DMS153 treated with DMSO at 0.1 percent for 48 hours (cell line): Measurements from ENCODE around the gene CAD.

Experiments
- DNase-seq: peaks from one replicate; lab custom pipeline; 2025; ENCODE audit not compliant: unreplicated experiment; lab: John Stamatoyannopoulos, UW

CAD gene

DNA sequence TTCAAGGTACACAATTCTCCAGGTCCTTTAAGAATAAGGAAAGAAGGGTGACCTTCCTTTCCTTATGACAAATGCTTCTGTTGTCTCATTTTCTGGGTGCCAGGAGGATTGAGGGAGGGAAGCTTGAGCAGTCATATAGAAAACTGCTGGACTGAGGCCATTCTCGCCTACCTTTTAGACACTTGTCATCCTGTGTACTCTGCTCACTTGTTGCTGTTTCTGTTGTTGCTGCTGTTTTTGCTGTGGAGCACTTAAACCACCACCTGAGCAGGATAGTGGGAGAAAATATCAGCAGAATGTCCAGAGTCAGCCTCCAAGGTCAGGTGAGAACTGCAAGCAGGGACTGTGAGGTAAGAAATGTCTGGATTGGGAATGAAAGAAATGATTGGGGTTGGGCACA, 60.8 kb downstream of the CAD start:
- DNase-seq, result no peak

DNA sequence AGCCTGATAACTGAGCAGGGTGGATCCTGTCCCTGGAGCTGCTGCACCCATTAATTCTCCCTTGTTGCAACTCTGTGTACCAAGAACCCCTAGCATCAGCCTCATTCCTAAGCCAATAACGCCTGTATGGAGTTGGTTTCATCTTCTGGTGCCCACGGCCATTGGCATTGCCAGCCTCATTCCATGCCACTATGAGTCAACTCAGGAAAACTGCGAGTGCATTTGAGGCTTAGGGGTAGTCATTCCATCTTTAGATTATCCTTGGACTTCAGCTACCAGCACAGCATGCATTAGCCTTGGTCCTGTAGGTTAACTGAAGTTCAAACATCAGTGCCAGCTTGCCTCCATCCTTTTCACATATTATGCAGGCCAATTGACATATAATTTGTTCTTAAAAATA, 63.7 kb downstream of the CAD start:
- DNase-seq, result no peak

DNA sequence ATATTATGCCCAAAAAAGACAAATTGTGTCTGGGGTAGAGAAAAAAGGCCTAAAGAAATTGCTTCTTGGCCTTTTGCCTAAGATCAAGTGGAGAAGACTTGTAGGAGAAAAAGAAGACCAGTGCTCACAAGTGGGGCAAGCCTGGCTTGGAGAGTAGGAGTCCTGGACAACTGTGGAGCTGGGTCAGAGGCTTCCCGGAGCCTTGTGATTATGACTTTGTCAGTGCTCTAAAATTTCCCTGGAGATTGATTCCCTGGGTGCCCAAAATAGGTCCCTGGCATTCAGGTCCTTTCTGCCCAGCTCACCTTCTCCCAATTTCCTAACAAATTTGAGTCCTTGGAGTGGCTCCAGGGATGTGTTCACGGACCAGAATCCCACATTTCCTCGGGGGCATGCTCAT, 64.3 kb downstream of the CAD start:
- no peak for DNase-seq

DNA sequence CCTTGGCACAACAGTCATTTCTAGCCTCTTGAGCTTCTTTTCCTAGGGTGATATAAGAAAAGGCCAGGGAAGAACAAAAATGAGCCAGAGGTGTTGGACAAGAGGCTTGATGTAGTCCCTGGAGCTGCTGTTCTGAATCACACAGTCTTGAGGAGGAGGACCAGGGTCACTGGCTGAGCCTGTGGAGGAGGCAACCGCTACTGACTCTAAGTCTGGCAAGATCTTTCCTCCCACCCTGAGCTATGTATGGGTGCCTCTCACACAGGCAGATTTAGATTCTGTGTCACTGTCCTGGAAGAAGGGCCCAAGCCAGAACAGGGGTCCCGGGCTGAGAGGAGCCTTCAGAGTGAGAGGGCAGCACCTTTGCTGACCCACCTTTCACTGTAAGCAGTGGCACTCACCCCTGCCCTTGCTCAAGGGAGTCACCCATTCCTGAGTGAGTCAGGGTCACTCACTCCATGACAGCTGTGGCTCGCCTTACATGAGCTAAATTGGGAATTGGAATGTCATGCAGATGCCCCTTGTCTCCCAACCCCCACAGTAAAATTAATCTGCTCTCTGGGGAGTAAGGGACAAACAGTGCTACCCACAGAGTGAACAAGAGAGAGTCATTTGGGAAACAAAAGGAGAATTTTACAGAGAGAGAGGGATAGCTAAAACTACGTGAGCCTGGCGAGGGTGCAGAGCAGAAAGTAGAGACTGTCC, 64.8 kb downstream of the CAD start, which contains the start of gene TRIM54:
TSS of gene TRIM54 (plus strand) at position 575 of the 705 bp plus-strand sequence. CDS start 303 bp downstream, outside the sequence.
- DNase-seq, result no peak

DNA sequence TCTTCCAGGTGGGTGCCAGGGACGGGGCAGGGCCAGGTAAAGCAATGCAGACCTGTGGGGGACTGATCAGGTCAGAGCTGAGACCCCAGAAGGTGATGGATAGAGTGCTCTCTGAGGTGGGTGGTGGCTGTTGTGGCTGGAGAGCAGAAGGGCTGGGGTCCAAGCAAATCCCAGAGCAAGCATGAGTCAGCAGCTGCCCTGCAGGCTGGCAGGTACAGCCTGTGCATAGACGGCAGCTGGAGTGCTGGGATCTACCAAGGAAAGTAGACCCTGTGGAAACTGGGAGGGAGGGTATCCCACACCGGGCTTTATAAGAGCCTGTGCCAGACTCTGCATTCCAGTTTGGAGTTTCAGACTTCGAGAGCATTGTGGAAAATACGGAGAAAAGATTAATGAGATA, 65.7 kb downstream of the CAD start:
- DNase-seq, result no peak

DNA sequence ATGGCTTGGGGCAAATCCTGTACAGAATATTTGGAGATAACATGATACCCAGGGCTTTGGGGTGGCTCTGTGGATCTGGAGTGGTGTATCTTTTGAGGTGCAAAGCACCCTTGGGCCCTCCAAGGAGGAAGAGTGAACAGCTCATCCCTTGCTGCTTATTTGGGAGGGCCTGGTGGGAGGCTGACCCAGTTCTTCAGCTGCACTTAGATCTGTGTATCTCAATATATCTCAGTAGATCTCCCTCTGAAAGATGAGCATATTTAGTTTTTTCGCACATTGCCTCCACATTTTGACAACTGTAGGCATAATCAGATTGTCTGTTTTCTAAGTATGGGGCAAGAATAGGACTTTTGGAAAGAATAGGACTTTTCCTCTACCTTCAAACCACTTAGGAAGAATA, 67.8 kb downstream of the CAD start:
- DNase-seq, result no peak

DNA sequence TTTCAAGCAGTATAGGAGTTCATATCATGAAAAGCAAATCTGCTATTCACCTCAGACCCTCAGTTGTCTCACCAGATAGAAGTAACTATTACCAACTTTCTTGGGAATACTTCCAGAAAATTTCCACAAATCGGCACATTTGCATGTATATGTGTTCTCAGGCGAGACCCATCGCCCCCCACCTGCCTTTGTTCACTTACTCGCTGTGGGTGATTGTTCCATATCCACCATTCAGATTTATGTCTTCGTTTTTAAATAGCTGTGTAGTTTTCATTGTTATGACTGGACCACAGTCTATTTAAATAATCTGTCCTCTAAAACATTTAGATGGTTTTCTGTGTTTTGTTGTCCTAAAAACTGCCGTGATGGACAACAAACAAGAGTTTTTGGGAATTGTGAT, 68.3 kb downstream of the CAD start:
- DNase-seq, result no peak

DNA sequence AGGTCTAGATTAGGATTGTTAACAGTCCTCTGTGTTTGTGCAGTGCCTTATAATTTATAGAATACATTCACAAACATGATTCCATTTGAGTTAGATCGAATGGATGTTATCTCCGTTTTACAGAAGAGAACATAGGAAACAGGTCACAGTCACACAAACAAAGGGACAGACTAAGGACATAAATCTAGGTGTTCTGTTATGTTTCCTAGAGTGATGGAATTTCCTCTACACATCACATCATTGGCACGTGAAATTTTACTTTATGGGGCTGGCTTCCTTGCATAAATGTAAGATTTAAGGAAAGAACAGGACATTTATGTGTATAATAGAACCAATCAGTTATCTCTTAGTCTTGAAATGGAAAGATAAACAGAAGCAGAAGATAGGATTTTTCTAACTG, 71.4 kb downstream of the CAD start:
- no peak for DNase-seq

DNA sequence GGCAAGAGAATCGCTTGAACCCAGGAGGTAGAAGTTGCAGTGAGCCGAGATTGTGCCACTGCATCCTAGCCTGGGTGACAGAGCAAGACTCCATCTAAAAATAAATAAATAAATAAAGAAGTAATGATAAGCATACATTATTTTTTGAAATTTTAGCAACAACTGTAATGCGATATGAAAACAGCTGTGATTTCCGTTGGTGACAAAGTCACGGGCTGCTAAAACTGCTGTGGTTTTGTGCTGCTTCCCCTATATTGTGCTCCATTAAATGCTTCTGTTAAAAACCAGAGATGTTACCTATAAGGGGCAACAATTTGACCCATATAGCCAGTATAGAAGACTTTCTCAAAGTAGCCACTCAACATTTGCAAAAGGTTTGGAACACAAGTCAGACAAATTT, 73.4 kb downstream of the CAD start:
- no peak for DNase-seq

DNA sequence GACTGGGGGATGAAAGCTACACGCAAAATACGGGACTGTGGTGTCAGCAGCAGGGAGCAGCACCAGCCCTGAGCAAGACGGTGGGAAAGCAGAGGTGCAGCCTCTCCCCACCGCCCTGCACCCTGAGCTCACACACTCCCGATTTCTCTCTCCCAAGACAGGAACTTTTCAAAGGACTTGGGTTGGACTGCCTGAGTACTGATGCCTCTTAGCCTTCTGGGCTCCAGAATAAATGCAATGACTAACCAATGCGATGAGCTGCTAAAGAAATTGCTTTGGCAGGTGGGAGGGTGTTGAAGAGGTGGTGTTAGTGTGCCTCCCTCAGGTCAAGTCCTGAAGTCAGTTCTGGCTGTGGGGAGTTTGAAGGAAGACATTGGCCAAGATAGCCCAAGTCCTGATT, 74.7 kb downstream of the CAD start:
- DNase-seq, result no peak
